GM12891 (cell line): Measurements from ENCODE around the gene COL7A1.

ENCODE experiments used
- DNase-seq: peaks from one replicate; pipeline ENCODE4 v3.0.0; 2011; ENCODE audit warnings: low spot score; ENCODE audit not compliant: insufficient read length
- FAIRE-seq: peaks from 2 replicates; lab custom pipeline; 2011; peaks lifted over from hg19 to GRCh38; lab: Jason Lieb, UNC
- PAX5 ChIP-seq: IDR thresholded peaks from 2 replicates; pipeline ENCODE4 v1.6.1; 2011; ENCODE audit warnings: low read length, moderate library complexity, mild to moderate bottlenecking; ENCODE audit not compliant: insufficient read depth, severe bottlenecking
- POLR2A ChIP-seq: IDR thresholded peaks from 2 replicates; pipeline ENCODE4 v1.6.1; 2011; ENCODE audit warnings: low read depth, low read length, control low read depth
- POLR2AphosphoS5 ChIP-seq: IDR thresholded peaks from 2 replicates; pipeline ENCODE4 v1.6.1; 2011; ENCODE audit warnings: low read depth, low read length, control low read depth
- POU2F2 ChIP-seq: IDR thresholded peaks from 2 replicates; pipeline ENCODE4 v1.6.1; 2011; ENCODE audit warnings: low read depth, mild to moderate bottlenecking, control low read depth, low read length, moderate library complexity
- SPI1 ChIP-seq: IDR thresholded peaks from 2 replicates; pipeline ENCODE4 v1.6.1; 2011; ENCODE audit warnings: low read depth, low read length, control low read depth
- TAF1 ChIP-seq: IDR thresholded peaks from 2 replicates; pipeline ENCODE4 v1.6.1; 2011; ENCODE audit warnings: low read depth, low read length, control low read depth

The COL7A1 gene

GRCh38 chr3:48514431-48515227 is 80.5 kb downstream of the COL7A1 start:
- TF ChIP-seq POLR2AphosphoS5, result no peak
- no peak for TF ChIP-seq POLR2A
- no peak for TF ChIP-seq POU2F2
- TF ChIP-seq TAF1, result no peak
- TF ChIP-seq SPI1, result no peak
- no peak for TF ChIP-seq PAX5
- peak; percentile 83 for FAIRE-seq
- no peak for DNase-seq
